RWPE2 (cell line): ENCODE measurements around the gene LMBR1.
"Not testable (repeated sequence)": the region's sequence is repeated elsewhere in the genome, so short reads cannot be mapped to it uniquely, and the experiment has no call there.

Source experiments
- ATAC-seq: fragments of 200-7000 bp; cut with Tn5 transposase; 3 replicates; pipeline ENCODE4 v1.9.1; 2021; ENCODE audit warnings: low read depth
- DNase-seq: peaks from one replicate; pipeline ENCODE4 v3.0.0-alpha.2; 2020; ENCODE audit warnings: low spot score
- H3K27ac ChIP-seq: fragments of 450-650 bp; 2 replicates; pipeline ENCODE4 v1.5.1; 2017; ENCODE audit warnings: mild to moderate bottlenecking; ENCODE audit not compliant: poor library complexity, severe bottlenecking
- H3K27me3 ChIP-seq: fragments of 250-450 bp; sonication (Bioruptor Pico); 2 replicates; pipeline ENCODE4 v1.5.1; 2021; ENCODE audit warnings: mild to moderate bottlenecking, moderate library complexity; ENCODE audit not compliant: insufficient read depth, poor library complexity, severe bottlenecking
- H3K36me3 ChIP-seq: fragments of 250-450 bp; sonication (Bioruptor Pico); 2 replicates; pipeline ENCODE4 v1.5.1; 2020; ENCODE audit warnings: low read depth, mild to moderate bottlenecking, moderate library complexity
- H3K4me1 ChIP-seq: fragments of 250-450 bp; sonication (Bioruptor Pico); 2 replicates; pipeline ENCODE4 v1.5.1; 2021; ENCODE audit warnings: mild to moderate bottlenecking, moderate library complexity; ENCODE audit not compliant: insufficient read depth, poor library complexity, severe bottlenecking
- H3K4me3 ChIP-seq: fragments of 250-450 bp; sonication (Bioruptor Pico); 2 replicates; pipeline ENCODE4 v1.5.1; 2021; ENCODE audit warnings: mild to moderate bottlenecking, moderate library complexity; ENCODE audit not compliant: severe bottlenecking
- H3K9me3 ChIP-seq: fragments of 250-450 bp; sonication (Bioruptor Pico); 2 replicates; pipeline ENCODE4 v1.5.1; 2021; ENCODE audit warnings: mild to moderate bottlenecking, moderate library complexity; ENCODE audit not compliant: severe bottlenecking
- TF ChIP-seq, protein P1 (sequence below): fragments of 450-650 bp; IDR thresholded peaks from one replicate; pipeline ENCODE4 v1.5.1; 2017; ENCODE audit warnings: mild to moderate bottlenecking, moderate library complexity; ENCODE audit not compliant: poor library complexity, severe bottlenecking

The LMBR1 gene

DNA sequence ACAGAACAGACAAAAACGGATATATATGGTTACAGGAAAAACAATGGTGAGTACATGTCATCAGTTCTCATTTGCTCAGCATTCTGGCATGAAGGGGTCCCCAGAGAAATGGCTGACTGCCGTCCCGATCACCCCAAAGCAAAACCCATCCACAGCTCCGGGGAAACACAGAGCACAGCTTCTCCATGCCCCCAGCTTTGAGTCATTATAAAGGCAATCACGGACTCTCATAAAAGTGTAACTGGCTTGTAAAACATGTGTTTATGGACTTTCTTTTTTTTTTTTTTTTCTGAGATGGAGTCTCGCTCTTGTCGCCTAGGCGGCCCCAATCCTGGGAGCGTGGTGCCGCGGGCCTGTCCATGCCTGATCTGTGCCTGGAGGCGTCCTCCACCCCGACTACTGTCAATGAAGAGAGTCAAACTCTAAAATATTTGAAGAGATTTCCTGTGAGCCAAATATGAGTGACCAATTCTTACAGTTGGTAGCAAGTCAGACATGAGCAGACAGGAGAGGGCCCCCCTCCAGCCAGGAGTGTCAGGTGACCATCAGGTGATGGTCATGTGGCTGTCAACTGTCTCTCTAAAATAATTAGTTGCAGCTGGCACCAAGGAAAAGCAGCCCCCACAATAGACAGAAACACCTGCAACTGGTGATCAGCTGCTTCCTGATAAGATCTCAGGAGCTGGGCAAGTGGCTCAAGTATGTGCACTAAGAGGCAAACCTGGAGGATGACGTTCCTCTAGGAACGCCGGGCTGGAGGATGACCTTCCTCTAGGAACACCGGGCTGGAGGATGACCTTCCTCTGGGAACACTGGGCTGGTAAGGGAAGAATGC is 34.8 kb upstream of the LMBR1 start:
- H3K4me3 ChIP-seq: no peak overlapping the region
- ATAC-seq: peak; percentile 11; the same call in 1 of the 3 replicates

DNA sequence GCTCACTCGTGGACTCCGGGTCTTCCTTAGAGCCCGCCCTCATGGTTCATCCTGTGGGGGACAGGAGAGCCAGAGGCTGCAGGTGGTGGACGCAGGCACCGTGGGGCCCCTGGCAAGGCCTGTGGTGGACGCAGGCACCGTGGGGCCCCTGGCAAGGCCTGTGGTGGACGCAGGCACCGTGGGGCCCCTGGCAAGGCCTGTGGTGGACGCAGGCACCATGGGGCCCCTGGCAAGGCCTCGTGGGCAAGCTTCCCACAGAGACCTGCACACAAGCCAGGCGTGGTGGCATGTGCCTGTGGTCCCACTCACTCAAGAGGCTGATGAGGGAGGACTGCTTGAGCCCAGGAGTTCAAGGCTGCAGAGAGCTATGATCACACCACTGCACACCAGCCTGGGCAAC is 32.8 kb upstream of the LMBR1 start:
- not testable (repeated sequence) for ATAC-seq, H3K9me3 ChIP-seq, H3K4me3 ChIP-seq, H3K27me3 ChIP-seq, H3K4me1 ChIP-seq, H3K27ac ChIP-seq, H3K36me3 ChIP-seq, DNase-seq

More for the DNA sequence above, 34.8 kb upstream of the LMBR1 start:
- no peaks in the 10 kb centered on the region for H3K27me3 ChIP-seq
- H3K9me3 ChIP-seq: no peaks in the 10 kb centered on the region
- H3K27ac ChIP-seq: no peak overlapping the region
- H3K36me3 ChIP-seq: no peaks in the 10 kb centered on the region
- TF ChIP-seq, protein P1, sequence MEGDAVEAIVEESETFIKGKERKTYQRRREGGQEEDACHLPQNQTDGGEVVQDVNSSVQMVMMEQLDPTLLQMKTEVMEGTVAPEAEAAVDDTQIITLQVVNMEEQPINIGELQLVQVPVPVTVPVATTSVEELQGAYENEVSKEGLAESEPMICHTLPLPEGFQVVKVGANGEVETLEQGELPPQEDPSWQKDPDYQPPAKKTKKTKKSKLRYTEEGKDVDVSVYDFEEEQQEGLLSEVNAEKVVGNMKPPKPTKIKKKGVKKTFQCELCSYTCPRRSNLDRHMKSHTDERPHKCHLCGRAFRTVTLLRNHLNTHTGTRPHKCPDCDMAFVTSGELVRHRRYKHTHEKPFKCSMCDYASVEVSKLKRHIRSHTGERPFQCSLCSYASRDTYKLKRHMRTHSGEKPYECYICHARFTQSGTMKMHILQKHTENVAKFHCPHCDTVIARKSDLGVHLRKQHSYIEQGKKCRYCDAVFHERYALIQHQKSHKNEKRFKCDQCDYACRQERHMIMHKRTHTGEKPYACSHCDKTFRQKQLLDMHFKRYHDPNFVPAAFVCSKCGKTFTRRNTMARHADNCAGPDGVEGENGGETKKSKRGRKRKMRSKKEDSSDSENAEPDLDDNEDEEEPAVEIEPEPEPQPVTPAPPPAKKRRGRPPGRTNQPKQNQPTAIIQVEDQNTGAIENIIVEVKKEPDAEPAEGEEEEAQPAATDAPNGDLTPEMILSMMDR: no peak
- DNase-seq: no peak
- H3K4me1 ChIP-seq: peaks cover 14% of the 10 kb centered on the region

DNA sequence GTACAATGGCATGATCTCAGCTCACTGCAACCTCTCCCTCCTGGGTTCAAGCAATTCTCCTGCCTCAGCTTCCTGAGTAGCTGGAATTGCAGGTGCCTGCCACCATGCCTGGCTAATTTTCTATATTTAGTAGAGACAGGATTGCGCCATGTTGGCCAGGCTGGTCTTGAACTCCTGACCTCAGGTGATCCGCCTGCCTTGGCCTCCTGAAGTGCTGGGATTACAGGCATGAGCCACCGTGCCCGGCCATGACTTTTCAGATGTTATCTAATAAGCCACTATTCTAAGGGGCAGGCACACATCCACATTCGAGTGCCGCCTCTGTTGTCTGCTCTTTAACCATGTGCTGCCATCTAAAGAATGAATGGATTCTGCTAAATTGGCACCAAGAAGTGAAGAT is 29.3 kb upstream of the LMBR1 start:
- not testable (repeated sequence) for DNase-seq, H3K27me3 ChIP-seq, H3K4me3 ChIP-seq, H3K4me1 ChIP-seq, ATAC-seq, H3K36me3 ChIP-seq, H3K9me3 ChIP-seq, H3K27ac ChIP-seq

DNA sequence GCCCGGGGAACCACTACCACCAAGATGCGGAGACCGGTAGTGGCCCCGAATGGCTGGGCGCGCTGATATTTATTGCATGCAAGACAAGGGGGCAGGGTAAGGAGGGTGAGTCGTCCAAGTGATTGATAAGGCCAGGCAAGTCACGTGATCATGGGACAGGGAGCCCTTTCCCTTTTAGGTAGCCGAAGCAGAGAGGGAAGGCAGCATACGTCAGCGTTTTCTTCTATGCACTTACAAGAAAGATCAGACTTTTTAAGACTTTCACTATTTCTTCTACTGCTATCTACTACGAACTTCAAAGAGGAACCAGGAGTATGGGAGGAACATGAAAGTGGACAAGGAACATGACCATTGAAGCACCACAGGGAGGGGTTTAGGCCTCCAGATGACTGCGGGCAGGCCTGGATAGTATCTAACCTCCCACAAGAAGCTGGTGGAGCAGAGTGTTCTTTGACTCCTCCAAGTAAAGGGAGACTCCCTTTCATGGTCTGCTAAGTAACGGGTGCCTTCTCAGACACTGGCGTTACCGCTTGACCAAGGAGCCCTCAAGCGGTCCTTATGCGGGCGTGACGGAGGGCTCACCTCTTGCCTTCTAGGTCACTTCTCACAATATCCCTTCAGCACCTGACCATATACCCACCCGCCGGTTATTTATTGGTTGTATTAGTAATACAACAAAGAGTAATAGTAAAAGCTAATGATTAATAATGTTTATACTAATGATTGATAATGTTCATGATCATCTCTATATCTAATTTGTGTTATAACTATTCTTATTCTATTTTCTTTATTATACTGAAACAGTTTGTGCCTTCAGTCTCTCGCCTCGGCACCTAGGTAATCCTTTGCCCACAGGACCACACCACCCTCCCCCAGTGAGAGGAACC is 27.7 kb upstream of the LMBR1 start:
- DNase-seq, H3K4me1 ChIP-seq, H3K9me3 ChIP-seq, H3K27me3 ChIP-seq, H3K4me3 ChIP-seq, H3K27ac ChIP-seq, H3K36me3 ChIP-seq, ATAC-seq: not testable (repeated sequence)

DNA sequence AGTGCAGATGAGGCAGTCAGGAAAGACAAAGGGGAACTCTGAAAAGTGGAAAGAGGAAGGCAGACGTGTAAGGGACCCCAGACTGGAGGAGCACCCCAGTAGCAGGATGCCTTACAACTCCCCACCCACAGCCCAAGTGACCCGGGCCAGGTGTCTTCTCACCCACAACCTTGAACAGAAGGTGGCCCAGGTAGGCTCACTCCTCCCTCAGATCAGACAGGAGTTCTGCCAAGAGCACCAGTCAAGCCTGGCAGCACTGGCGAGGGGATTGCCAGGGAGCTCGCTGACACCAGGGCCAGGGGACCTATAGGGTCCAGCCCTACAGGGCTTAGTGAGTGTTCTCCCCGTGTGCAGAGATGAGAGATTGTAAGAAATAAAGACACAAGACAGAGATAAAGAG is 27.1 kb upstream of the LMBR1 start:
- H3K27me3 ChIP-seq: no peaks in the 10 kb centered on the region
- ATAC-seq: no peak
- H3K4me3 ChIP-seq: no peak overlapping the region
- no peaks in the 10 kb centered on the region for H3K4me1 ChIP-seq
- no peak overlapping the region for H3K27ac ChIP-seq
- H3K36me3 ChIP-seq: no peaks in the 10 kb centered on the region
- H3K9me3 ChIP-seq: no peaks in the 10 kb centered on the region
- no peak for DNase-seq
- TF ChIP-seq, protein P1: no peak

DNA sequence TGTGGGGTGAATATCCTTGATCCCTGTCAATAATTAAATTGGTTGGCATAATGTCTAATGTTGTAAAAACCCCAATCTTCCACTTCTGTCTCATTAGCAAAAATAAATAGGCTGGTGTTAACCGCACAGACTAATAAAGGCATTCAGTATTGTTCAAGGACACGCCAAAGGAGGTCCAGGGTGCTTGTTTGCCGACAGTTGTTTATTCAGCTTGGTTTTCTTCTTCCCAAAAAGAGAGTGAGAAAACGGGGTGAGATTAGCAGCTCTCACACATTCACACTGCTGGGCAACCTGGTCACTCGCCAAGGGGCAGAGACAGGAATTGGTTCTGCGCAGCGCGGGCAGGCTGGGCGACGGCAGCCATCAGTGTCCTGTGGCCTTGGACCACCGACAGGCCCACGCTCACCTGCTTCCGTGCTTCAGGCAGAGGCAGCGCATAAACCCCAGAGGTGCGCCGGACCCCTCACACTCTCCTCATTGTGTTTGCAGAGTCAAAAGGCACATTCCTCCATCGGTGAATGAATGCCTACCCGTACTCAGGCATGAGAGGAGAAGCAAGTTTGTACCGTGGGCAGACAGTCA is 26.2 kb upstream of the LMBR1 start:
- H3K4me3 ChIP-seq: no peak overlapping the region
- ATAC-seq (no peak), DNase-seq (no peak)
- H3K27me3 ChIP-seq: no peaks in the 10 kb centered on the region
- H3K27ac ChIP-seq: no peak overlapping the region
- no peaks in the 10 kb centered on the region for H3K36me3 ChIP-seq
- H3K9me3 ChIP-seq: no peaks in the 10 kb centered on the region
- no peaks in the 10 kb centered on the region for H3K4me1 ChIP-seq
- TF ChIP-seq, protein P1: no peak
